Endothelial cell of umbilical vein (primary cell): ENCODE measurements around the gene RAB11FIP2. TPM values are rescaled to one million over a fixed set of nuclear protein-coding genes. Genes with fewer than 3 reads are reported as not detected.

Source experiments
- BruUV-seq: library from RNA; stranded (reverse); fragments of 400-500 nt; replicated peaks from 2 replicates; lab custom pipeline; 2021; lab: Mats Ljungman, UMichigan
- CTCF ChIA-PET: fragments of 300-600, 350-600 bp; sonication (Branson Sonifier 250); formaldehyde crosslinking; loops from one replicate; lab custom pipeline; 2021; ENCODE audit warnings: antibody characterized with exemption, inconsistent platforms; lab: Charles Lee
- POLR2A ChIA-PET: fragments of 300-600, 350-600 bp; sonication (Branson Sonifier 250); formaldehyde crosslinking; loops from one replicate; lab custom pipeline; 2021; ENCODE audit warnings: antibody characterized with exemption, inconsistent platforms; lab: Charles Lee
- DNase-seq: peaks from one replicate; pipeline ENCODE4 v3.0.0-alpha.2; 2011; ENCODE audit warnings: low read depth, low spot score
- FAIRE-seq: peaks from 2 replicates; lab custom pipeline; 2011; peaks lifted over from hg19 to GRCh38; lab: Jason Lieb, UNC
- H2AFZ ChIP-seq: 2 replicates; pipeline ENCODE4 v1.6.0; 2012; ENCODE audit warnings: low read depth, low read length, control low read depth, inconsistent platforms
- H3K27ac ChIP-seq: 2 replicates; pipeline ENCODE4 v1.5.1; 2011; ENCODE audit warnings: low read depth, mild to moderate bottlenecking, control low read depth, low read length, moderate library complexity; ENCODE audit not compliant: insufficient read depth
- H3K27me3 ChIP-seq, 2 experiments: 2 replicates each; pipeline versions ENCODE4 v1.6.0 to v1.6.1; 2011; ENCODE audit warnings: low read length in 2 of 2, mixed read lengths in 1 of 2; ENCODE audit not compliant: control insufficient read depth in 2 of 2, insufficient read depth in 2 of 2
- H3K36me3 ChIP-seq, 2 experiments: 2 replicates in 1 of 2; 3 replicates in 1 of 2; pipeline ENCODE4 v1.5.1; 2011; ENCODE audit warnings: low read length in 2 of 2, mild to moderate bottlenecking in 1 of 2, moderate library complexity in 1 of 2; ENCODE audit not compliant: control insufficient read depth in 2 of 2, insufficient read depth in 2 of 2; ENCODE audit errors: extremely low read depth in 1 of 2
- H3K4me1 ChIP-seq: 3 replicates; pipeline ENCODE4 v1.5.1; 2011; ENCODE audit warnings: mild to moderate bottlenecking, low read length; ENCODE audit not compliant: control insufficient read depth, insufficient read depth; ENCODE audit errors: extremely low read depth
- H3K4me2 ChIP-seq: 2 replicates; pipeline ENCODE4 v1.6.1; 2011; ENCODE audit warnings: low read length, control low read depth, mixed read lengths; ENCODE audit not compliant: insufficient read depth
- H3K4me3 ChIP-seq, 3 experiments: fragments of 200-600 bp in 1 of 3; sonication (generic), shearing (Covaris generic) in 1 of 3; replicated peaks in 1 of 3; 2 replicates each; pipeline ENCODE4 v1.5.1; 2011 to 2016; ENCODE audit warnings: control low read depth in 3 of 3, low read length in 3 of 3, mild to moderate bottlenecking in 2 of 3, inconsistent platforms in 1 of 3, low read depth in 1 of 3, moderate library complexity in 1 of 3; ENCODE audit not compliant: insufficient read depth in 1 of 3
- H3K79me2 ChIP-seq: 2 replicates; pipeline ENCODE4 v1.6.0; 2012; ENCODE audit warnings: low read length, inconsistent platforms; ENCODE audit not compliant: control insufficient read depth, insufficient read depth
- H3K9ac ChIP-seq: replicated peaks from 2 replicates; pipeline ENCODE3; 2011; ENCODE audit warnings: low read length, control low read depth; ENCODE audit not compliant: insufficient read depth; ENCODE audit errors: extremely low read depth
- H3K9me1 ChIP-seq: replicated peaks from 3 replicates; pipeline ENCODE4 v1.6.0; 2011; ENCODE audit warnings: mild to moderate bottlenecking, low read length; ENCODE audit not compliant: control insufficient read depth, insufficient read depth; ENCODE audit errors: extremely low read depth
- H3K9me3 ChIP-seq: replicated peaks from 2 replicates; pipeline ENCODE4 v1.5.1; 2012; ENCODE audit warnings: low read length, inconsistent platforms; ENCODE audit not compliant: control insufficient read depth, insufficient read depth
- H4K20me1 ChIP-seq: replicated peaks from 2 replicates; pipeline ENCODE3; 2011; ENCODE audit warnings: mild to moderate bottlenecking, low read length; ENCODE audit not compliant: control insufficient read depth, insufficient read depth; ENCODE audit errors: extremely low read depth
- EZH2 ChIP-seq: IDR thresholded peaks from 2 replicates; pipeline ENCODE4 v1.6.1; 2012; ENCODE audit warnings: borderline replicate concordance, low read depth, mild to moderate bottlenecking, moderate library complexity, low read length, inconsistent platforms; ENCODE audit not compliant: severe bottlenecking
- FOS ChIP-seq: IDR thresholded peaks from 2 replicates; pipeline ENCODE4 v1.6.1; 2011; ENCODE audit warnings: mild to moderate bottlenecking, low read length, moderate library complexity, borderline replicate concordance; ENCODE audit not compliant: insufficient read depth
- GATA2 ChIP-seq: IDR thresholded peaks from 2 replicates; pipeline ENCODE4 v1.7.0; 2011; ENCODE audit warnings: low read depth, mild to moderate bottlenecking, moderate library complexity, mixed read lengths, low read length; ENCODE audit not compliant: insufficient read length, insufficient read depth
- JUN ChIP-seq: IDR thresholded peaks from 2 replicates; pipeline ENCODE4 v1.6.1; 2011; ENCODE audit warnings: borderline replicate concordance, low read depth; ENCODE audit not compliant: insufficient read length, insufficient read depth
- MYC ChIP-seq: IDR thresholded peaks from one replicate; pipeline ENCODE4 v1.6.1; 2011; ENCODE audit warnings: mild to moderate bottlenecking, low read depth, low read length
- POLR2A ChIP-seq: IDR thresholded peaks from 2 replicates; pipeline ENCODE4 v1.6.1; 2012; ENCODE audit warnings: low read depth, mild to moderate bottlenecking, control low read depth, low read length
- POLR2AphosphoS5 ChIP-seq: IDR thresholded peaks from 2 replicates; pipeline ENCODE4 v1.6.1; 2012; ENCODE audit warnings: low read depth, mild to moderate bottlenecking, control low read depth, low read length, moderate library complexity; ENCODE audit not compliant: insufficient read depth
- dilution Hi-C: fragments of 300-500 bp; cut with MboI; formaldehyde crosslinking; loops from one replicate; pipeline ENCODE4 v1.15.0; 2019; ENCODE audit warnings: low sequenced_read_pairs; ENCODE audit not compliant: extremely low pct_ligation_motif_present
- intact Hi-C: fragments of 100-400 bp; cut with micrococcal nuclease; formaldehyde crosslinking; loops from one replicate; pipeline ENCODE4 v1.10.0; 2022
- polyA plus RNA-seq, 4 experiments: library from polyadenylated mRNA; depleted of rRNA in 3 of 4; stranded (reverse) in 3 of 4; unstranded in 1 of 4; fragments of >200 nt; gene quantifications; 2 replicates each; pipeline versions ENCODE4 v1.2.1 to v1.2.3, GENCODE V29; 2011 to 2012; ENCODE audit warnings: missing spikeins in 1 of 4
- total RNA-seq: library from RNA; stranded (reverse); gene quantifications from 2 replicates; pipeline ENCODE4 v1.2.3, GENCODE V29; 2021
- TF ChIP-seq, protein P1 (sequence below), 2 donors: IDR thresholded peaks; 1 replicate in 1 of 2; 2 replicates in 1 of 2; pipeline ENCODE4 v1.5.1; 2011; ENCODE audit warnings: low read length in 2 of 2, mild to moderate bottlenecking in 2 of 2, moderate library complexity in 2 of 2, control low read depth in 1 of 2, inconsistent platforms in 1 of 2, low read depth in 1 of 2; ENCODE audit not compliant: insufficient read depth in 1 of 2; ENCODE audit errors: extremely low read depth in 1 of 2
- TF ChIP-seq, protein P2 (sequence below): IDR thresholded peaks from 2 replicates; pipeline ENCODE4 v1.6.1; 2011; ENCODE audit not compliant: insufficient read depth, insufficient read length

Gene RAB11FIP2
- total and polyA plus RNA-seq, 2 donors (not counting 3 experiments of a cell fraction or from before 2014, with no cell fraction given) = 1.9 to 8.6 TPM

DNA sequence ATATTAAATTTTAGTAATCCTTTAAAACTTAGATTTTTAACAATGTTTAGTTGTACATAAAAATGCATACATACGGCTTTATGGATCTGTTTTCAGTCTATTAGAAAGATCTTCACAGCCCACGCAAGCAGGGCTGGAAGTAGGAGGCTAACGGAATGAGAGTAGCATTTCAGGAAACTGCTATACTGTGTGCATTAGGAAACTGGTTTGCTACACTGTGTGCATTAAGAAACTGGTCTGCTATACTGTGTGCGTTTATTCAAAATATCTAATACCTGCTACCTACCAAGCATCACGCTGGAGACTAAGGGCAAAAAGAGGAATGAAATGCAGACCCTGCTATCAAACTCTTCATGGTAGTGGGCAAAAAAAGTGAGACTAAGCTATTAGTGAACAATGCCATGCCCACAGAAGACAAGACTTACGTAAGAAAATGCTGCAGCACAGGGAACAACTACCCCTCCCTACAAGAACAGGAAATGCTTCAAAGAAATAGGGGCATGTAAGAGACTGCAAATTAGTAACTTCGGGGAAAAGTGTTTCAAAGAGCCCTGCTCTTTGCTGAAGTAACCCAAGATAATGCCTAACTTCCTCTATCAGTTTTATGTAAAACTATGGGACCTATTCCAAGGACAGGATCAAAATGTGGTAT, 11.3 kb downstream of the RAB11FIP2 start:
- no TSS peak for BruUV-seq
- no peaks in the 10 kb centered on the region for H3K9me1 ChIP-seq
- FAIRE-seq (no peak), DNase-seq (no peak)
- no peak overlapping the region for H2AFZ ChIP-seq
- peaks cover 2% of the 10 kb centered on the region for H3K79me2 ChIP-seq
- no peak overlapping the region for H3K4me2 ChIP-seq
- H3K4me1 ChIP-seq = peaks cover 3% of the 10 kb centered on the region
- CTCF ChIA-PET = no interaction called here
- TF ChIP-seq EZH2 = no peak
- TF ChIP-seq MYC = no peak
- no peak for TF ChIP-seq FOS
- no peak for TF ChIP-seq GATA2
- TF ChIP-seq, protein P1, sequence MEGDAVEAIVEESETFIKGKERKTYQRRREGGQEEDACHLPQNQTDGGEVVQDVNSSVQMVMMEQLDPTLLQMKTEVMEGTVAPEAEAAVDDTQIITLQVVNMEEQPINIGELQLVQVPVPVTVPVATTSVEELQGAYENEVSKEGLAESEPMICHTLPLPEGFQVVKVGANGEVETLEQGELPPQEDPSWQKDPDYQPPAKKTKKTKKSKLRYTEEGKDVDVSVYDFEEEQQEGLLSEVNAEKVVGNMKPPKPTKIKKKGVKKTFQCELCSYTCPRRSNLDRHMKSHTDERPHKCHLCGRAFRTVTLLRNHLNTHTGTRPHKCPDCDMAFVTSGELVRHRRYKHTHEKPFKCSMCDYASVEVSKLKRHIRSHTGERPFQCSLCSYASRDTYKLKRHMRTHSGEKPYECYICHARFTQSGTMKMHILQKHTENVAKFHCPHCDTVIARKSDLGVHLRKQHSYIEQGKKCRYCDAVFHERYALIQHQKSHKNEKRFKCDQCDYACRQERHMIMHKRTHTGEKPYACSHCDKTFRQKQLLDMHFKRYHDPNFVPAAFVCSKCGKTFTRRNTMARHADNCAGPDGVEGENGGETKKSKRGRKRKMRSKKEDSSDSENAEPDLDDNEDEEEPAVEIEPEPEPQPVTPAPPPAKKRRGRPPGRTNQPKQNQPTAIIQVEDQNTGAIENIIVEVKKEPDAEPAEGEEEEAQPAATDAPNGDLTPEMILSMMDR (IDR thresholded peaks at IDR 0.05; ENCODE audit: extremely low read depth in 1 of 2, insufficient read depth in 1 of 2, low read depth in 1 of 2, low read length in 2 of 2) = no peak
- TF ChIP-seq POLR2AphosphoS5 = no peak
- TF ChIP-seq POLR2A = no peak
- no peak for TF ChIP-seq JUN
- TF ChIP-seq, protein P2, sequence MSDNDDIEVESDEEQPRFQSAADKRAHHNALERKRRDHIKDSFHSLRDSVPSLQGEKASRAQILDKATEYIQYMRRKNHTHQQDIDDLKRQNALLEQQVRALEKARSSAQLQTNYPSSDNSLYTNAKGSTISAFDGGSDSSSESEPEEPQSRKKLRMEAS = no peak
- H4K20me1 ChIP-seq = no peaks in the 10 kb centered on the region
- dilution Hi-C loops (no loop called here), intact Hi-C loops (loop anchor here (1.0 kb wide), 1 partner anchor 8 kb away; no protein-coding TSS in a partner anchor)
- no peaks in the 10 kb centered on the region for H3K9me3 ChIP-seq
- no peaks in the 10 kb centered on the region for H3K27me3 ChIP-seq
- no peak overlapping the region for H3K4me3 ChIP-seq
- POLR2A ChIA-PET = no interaction called here
- H3K9ac ChIP-seq = no peak overlapping the region
- no peak overlapping the region for H3K27ac ChIP-seq
- H3K36me3 ChIP-seq = peaks cover 0 to 3% of the 10 kb centered on the region in 2 experiments
